Upper lobe of left lung (tissue), 6 donors: Measurements from ENCODE around the gene SERPINA12. TPM values are rescaled to one million over a fixed set of nuclear protein-coding genes. Genes with fewer than 3 reads are reported as not detected.

ENCODE experiments used
- ATAC-seq, 2 donors: fragments of 200-7000 bp; cut with Tn5 transposase; one replicate each; pipeline ENCODE4 v1.9.1; 2022; ENCODE audit warnings: mild to moderate bottlenecking in 2 of 2, moderate library complexity in 2 of 2; ENCODE audit not compliant: low FRiP score in 2 of 2
- DNase-seq, 2 donors: peaks; one replicate each; pipeline ENCODE4 v3.0.0-alpha.2; 2019 to 2020
- H3K27ac ChIP-seq, 4 donors: fragments of 200-600 bp; sonication (generic); one replicate each; pipeline ENCODE4 v1.5.1; 2016 to 2019
- H3K27me3 ChIP-seq, 4 donors: fragments of 200-600 bp; sonication (generic); one replicate each; pipeline ENCODE4 v1.5.1; 2017 to 2019
- H3K36me3 ChIP-seq, 4 donors: fragments of 200-600 bp; sonication (generic); one replicate each; pipeline ENCODE4 v1.5.1; 2016 to 2019
- H3K4me1 ChIP-seq, 4 donors: fragments of 200-600 bp; sonication (generic); one replicate each; pipeline ENCODE4 v1.5.1; 2018 to 2019
- H3K4me3 ChIP-seq, 4 donors: fragments of 200-600 bp; sonication (generic); one replicate each; pipeline ENCODE4 v1.5.1; 2017 to 2019; ENCODE audit warnings: mild to moderate bottlenecking in 2 of 4, moderate library complexity in 1 of 4
- H3K9me3 ChIP-seq, 4 donors: fragments of 200-600 bp; sonication (generic); one replicate each; pipeline ENCODE4 v1.5.1; 2018 to 2019
- EP300 ChIP-seq, 4 donors: sonication (generic); formaldehyde crosslinking; IDR thresholded peaks; one replicate each; pipeline ENCODE4 v1.5.1; 2017; ENCODE audit warnings: antibody characterized with exemption in 4 of 4, control low read depth in 2 of 4
- POLR2A ChIP-seq, 4 donors: fragments of 450-650 bp; IDR thresholded peaks; one replicate each; pipeline ENCODE4 v1.5.1; 2016 to 2017; ENCODE audit warnings: antibody characterized with exemption in 4 of 4, mild to moderate bottlenecking in 2 of 4
- POLR2AphosphoS5 ChIP-seq, 2 donors: sonication (generic); formaldehyde crosslinking; IDR thresholded peaks; one replicate each; pipeline ENCODE4 v1.5.1; 2017; ENCODE audit warnings: antibody characterized with exemption in 2 of 2
- WGBS, 2 donors: methylation state at CpG; one replicate each; pipeline ENCODE4 v1.1.5; 2017 to 2018; 5-methylcytosine and 5-hydroxymethylcytosine counted together
- total RNA-seq, 6 donors: library from RNA; depleted of rRNA in 4 of 6; stranded (reverse); fragments of >200 nt in 4 of 6; gene quantifications; one replicate each; pipeline versions ENCODE4 v1.1.0 to v1.2.1, GENCODE V29; 2016 to 2021
- TF ChIP-seq, protein P1 (sequence below), 6 experiments: fragments of 450-650 bp in 4 of 6; fragments of 200-600 bp in 2 of 6; sonication (generic) in 2 of 6; IDR thresholded peaks; one replicate each; pipeline ENCODE4 v1.5.1; 2016 to 2019; ENCODE audit warnings: antibody characterized with exemption in 6 of 6
- donor health status: DM: no; HTN: no; CAD: no; lungs with moderate emphysema.
- donor health status: DM: no; HTN: yes; CAD: no; lungs with severe emphysema.

The SERPINA12 gene
- total RNA-seq, 6 donors from 2014 or later: not detected

DNA sequence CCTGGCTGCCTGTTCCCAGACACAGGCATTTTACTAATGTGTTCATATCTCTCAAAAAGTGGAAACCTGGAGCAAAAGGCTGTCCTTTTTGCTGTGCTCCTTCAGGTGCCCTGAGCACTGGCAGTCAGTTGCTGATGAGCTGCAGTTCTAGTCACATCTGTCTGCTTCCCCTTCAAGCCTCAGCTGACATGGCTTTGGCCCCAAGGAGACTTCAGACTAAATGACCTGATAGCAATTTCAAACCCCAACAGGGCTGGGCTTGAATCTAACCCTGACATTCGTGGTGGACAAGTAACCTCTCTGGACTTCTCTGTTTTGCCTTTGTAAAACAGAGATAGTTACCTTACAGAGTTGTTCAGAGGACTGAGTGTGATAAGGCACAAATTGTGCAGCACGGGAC is 39.0 kb downstream of the SERPINA12 start:
- TF ChIP-seq POLR2A (IDR thresholded peaks at IDR 0.05): no peak
- no peak overlapping the region for H3K4me3 ChIP-seq
- 46 to 74% methylated on average over 2 of the region's 2 CpGs for WGBS, 2 donors
- no peak overlapping the region for H3K27ac ChIP-seq
- DNase-seq (no peak), ATAC-seq (no peak)
- peaks cover 0 to 3% (median 1%) of the 10 kb centered on the region in 4 donors for H3K9me3 ChIP-seq
- no peaks in the 10 kb centered on the region for H3K4me1 ChIP-seq
- no peaks in the 10 kb centered on the region for H3K27me3 ChIP-seq
- H3K36me3 ChIP-seq: no peaks in the 10 kb centered on the region

DNA sequence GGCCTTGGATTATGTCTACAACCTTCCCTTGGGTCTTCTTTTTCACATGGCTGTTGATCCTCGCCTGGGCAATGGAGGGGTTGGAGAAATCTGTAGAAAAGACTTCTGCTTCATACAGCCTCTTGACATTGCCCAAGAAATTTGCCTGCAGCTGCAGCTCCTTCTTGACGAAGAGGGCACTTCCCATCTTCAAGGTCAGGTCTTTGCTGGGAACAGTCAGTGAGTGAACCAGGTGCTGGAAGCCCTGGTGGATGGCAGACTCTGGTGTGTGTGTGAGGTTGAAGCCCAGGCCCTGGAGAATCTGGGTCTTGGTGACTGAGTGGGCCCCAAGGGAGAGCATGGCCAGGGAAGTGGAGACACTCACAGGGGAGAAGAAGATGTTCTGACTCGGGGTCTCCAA is 40.0 kb downstream of the SERPINA12 start:
- Histone ChIP-seq H3K27me3 (no peaks in the 10 kb centered on the region), H3K4me1 (no peaks in the 10 kb centered on the region), H3K9me3 (peaks cover 0 to 14% (median 9%) of the 10 kb centered on the region in 4 donors), H3K4me3 (no peak overlapping the region), H3K36me3 (no peaks in the 10 kb centered on the region), H3K27ac (no peak overlapping the region)
- TF ChIP-seq POLR2A (IDR thresholded peaks at IDR 0.05): no peak
- TF ChIP-seq, protein P1, sequence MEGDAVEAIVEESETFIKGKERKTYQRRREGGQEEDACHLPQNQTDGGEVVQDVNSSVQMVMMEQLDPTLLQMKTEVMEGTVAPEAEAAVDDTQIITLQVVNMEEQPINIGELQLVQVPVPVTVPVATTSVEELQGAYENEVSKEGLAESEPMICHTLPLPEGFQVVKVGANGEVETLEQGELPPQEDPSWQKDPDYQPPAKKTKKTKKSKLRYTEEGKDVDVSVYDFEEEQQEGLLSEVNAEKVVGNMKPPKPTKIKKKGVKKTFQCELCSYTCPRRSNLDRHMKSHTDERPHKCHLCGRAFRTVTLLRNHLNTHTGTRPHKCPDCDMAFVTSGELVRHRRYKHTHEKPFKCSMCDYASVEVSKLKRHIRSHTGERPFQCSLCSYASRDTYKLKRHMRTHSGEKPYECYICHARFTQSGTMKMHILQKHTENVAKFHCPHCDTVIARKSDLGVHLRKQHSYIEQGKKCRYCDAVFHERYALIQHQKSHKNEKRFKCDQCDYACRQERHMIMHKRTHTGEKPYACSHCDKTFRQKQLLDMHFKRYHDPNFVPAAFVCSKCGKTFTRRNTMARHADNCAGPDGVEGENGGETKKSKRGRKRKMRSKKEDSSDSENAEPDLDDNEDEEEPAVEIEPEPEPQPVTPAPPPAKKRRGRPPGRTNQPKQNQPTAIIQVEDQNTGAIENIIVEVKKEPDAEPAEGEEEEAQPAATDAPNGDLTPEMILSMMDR (IDR thresholded peaks at IDR 0.05): no peak
- no peak for TF ChIP-seq POLR2AphosphoS5 (IDR thresholded peaks at IDR 0.05)
- TF ChIP-seq EP300 (IDR thresholded peaks at IDR 0.05): no peak
- 80 to 85% methylated on average over 3 of the region's 3 CpGs for WGBS, 2 donors
- DNase-seq (no peak), ATAC-seq (no peak)

DNA sequence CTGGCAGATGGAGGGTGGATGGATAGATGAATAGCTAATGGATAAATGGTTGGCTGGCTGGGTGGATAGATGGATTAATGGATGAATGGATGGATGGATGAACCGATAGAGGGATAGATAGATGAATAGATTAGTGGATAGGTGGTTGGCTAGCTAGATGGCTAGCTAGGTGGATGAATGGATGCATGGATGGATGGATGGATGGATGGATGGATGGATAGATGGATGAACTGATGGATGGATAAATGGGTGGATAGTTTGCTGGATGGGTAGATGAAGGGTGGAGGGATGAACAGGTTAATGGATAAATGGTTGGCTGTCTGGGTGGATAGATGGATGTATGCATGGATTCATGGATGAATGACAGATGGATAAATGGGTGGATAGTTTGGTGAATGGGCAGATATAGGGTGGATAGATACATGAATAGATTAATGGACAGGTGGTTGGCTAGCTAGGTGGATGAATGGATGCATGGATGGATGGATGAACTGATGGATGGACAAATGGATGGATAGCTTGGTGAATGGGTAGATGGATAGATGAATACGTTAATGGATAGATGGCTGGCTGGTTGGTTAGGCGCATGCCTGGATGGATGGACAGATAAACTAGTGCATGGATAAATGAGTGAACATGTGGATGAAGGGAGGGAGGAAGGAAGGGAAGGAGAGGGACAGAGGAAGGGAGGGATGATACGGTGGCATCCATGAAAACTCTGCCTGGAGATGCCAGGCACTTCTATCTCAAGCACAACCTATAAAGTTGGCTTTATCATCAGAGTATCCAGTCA is 41.3 kb downstream of the SERPINA12 start:
- Histone ChIP-seq H3K9me3 (peaks cover 0 to 15% (median 9%) of the 10 kb centered on the region in 4 donors), H3K4me3 (no peak overlapping the region), H3K4me1 (no peaks in the 10 kb centered on the region), H3K27ac (no peak overlapping the region), H3K27me3 (no peaks in the 10 kb centered on the region), H3K36me3 (no peaks in the 10 kb centered on the region)
- no peak for ATAC-seq
- TF ChIP-seq POLR2A (IDR thresholded peaks at IDR 0.05): no peak
- TF ChIP-seq, protein P1 (IDR thresholded peaks at IDR 0.05): no peak
- no peak for TF ChIP-seq EP300 (IDR thresholded peaks at IDR 0.05)
- no peak for TF ChIP-seq POLR2AphosphoS5 (IDR thresholded peaks at IDR 0.05)
- no peak for DNase-seq
- WGBS, 2 donors: 83 to 90% methylated on average over 4 of the region's 4 CpGs

DNA sequence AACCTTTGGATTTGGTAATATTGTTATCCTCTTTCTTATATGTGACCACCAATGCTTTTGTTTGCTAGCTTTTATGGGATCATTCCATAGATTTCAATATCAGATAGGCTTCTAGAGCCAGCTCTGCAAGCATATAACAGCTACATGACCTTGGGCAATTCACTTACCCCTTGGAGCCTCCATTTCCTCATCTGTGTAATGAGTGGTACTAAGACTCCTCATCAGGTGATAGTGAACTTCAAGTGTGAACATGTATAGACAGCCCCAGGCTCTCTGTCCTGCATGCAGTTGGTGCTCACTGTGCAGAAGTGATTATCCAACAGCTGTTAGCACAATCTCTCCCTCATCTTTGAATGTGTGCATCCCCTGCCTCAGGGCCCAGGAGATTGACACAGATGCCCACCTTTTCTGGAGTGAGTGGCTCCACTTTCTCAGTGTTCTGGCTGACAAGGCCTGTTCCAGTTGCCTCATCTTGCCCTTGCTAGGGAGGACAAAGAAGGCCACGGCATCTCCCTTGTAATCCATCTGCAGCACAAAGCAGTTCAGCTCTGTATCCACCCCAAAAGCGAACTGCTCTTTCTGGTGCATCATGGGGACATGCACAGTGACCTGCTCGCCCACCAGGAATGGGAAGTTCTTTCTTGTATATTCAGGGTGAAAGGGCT is 42.4 kb downstream of the SERPINA12 start:
- DNase-seq (no peak), ATAC-seq (no peak)
- no peak for TF ChIP-seq EP300 (IDR thresholded peaks at IDR 0.05)
- TF ChIP-seq POLR2A (IDR thresholded peaks at IDR 0.05): no peak
- TF ChIP-seq, protein P1 (IDR thresholded peaks at IDR 0.05): no peak
- TF ChIP-seq POLR2AphosphoS5 (IDR thresholded peaks at IDR 0.05): no peak
- Histone ChIP-seq H3K27me3 (no peaks in the 10 kb centered on the region), H3K27ac (no peak overlapping the region), H3K36me3 (no peaks in the 10 kb centered on the region), H3K4me1 (no peaks in the 10 kb centered on the region), H3K4me3 (no peak overlapping the region), H3K9me3 (peaks cover 0 to 15% (median 9%) of the 10 kb centered on the region in 4 donors)
- 67 to 84% methylated on average over 3 of the region's 3 CpGs for WGBS, 2 donors

DNA sequence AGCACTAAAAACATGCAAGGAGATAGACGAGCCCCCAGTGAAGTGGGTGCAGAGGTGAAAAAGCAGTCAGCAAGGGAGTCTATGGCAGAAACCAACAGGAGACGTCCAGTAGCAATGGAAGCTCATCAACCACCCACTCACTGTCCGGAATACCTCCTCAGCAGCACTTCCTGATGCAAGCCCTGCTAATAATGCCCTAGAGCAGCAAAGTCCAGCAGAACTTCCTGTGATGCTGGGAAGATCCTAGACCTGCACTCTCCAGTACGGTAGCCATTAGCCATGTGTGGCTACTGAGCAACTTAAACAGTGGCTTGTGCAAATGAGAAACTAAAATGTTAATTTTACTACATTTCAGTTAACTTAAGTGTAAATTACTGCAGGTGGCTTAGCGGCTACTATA is 44.2 kb downstream of the SERPINA12 start:
- 88% methylated on average over 5 of the region's 5 CpGs for WGBS, 2 donors
- DNase-seq (no peak), ATAC-seq (no peak)
- Histone ChIP-seq H3K27ac (no peak overlapping the region), H3K9me3 (peaks cover 0 to 15% (median 9%) of the 10 kb centered on the region in 4 donors), H3K27me3 (no peaks in the 10 kb centered on the region), H3K36me3 (no peaks in the 10 kb centered on the region), H3K4me1 (no peaks in the 10 kb centered on the region), H3K4me3 (no peak overlapping the region)
- no peak for TF ChIP-seq POLR2A (IDR thresholded peaks at IDR 0.05)
- TF ChIP-seq, protein P1 (IDR thresholded peaks at IDR 0.05): no peak
- no peak for TF ChIP-seq POLR2AphosphoS5 (IDR thresholded peaks at IDR 0.05)
- no peak for TF ChIP-seq EP300 (IDR thresholded peaks at IDR 0.05)
